Erythroblast (primary cell): ENCODE results near the gene ISM1.

Experiments used
- GATA1 ChIP-seq: IDR thresholded peaks from 2 replicates; pipeline ENCODE4 v1.6.1; 2011; ENCODE audit warnings: low read depth, mild to moderate bottlenecking, control low read depth, low read length, moderate library complexity
- POLR2A ChIP-seq: IDR thresholded peaks from 2 replicates; pipeline ENCODE4 v1.6.1; 2011; ENCODE audit warnings: mild to moderate bottlenecking, low read length

DNA sequence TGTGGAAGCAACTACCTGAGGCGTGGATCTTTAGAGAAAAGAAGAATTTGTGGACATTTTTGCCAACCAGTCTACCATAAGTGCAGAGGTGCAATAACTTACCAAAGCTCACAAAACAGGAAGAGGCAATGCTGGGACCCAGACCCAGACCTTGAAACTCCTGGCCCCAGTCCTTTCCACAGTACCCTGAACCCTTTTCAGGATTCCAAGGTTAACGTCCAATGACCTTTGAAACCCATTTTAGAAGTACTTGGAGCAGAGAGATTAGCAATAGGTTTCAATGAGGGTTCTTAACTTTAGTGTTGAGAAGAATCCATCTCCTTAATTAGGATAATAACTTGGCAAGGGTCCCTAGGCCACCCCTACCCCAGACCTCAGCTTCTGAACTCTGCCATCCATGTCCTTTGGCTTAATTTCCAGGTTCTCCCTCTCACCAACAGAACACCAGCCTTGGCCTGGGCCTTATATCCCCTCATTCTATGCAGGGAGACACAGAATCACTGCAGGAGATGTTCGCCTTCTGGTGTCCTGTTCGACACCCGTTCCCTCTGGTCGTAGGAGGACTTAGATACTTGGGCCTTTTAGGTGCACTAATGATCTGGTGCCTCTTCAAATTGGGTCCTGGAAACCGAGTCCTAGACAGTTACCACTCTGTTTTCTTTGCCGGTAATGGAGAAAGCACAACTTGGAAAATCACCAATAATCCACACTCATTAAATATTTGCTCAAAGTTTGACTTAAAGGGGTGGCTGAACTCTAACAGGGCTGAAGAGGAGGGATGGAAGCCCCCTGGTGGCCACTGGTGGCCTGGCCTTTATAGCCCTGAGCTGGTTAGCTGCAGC lies 40.6 kb downstream of the ISM1 start:
- TF ChIP-seq POLR2A (no peak), GATA1 (no peak)
